MM.1S (cell line): Measurements from ENCODE around the gene MRGPRG.
"Not testable (repeated sequence)": the region's sequence is repeated elsewhere in the genome, so short reads cannot be mapped to it uniquely, and the experiment has no call there.

Source experiments
- DNase-seq: peaks from one replicate; pipeline ENCODE4 v3.0.0-alpha.2; 2015
- H2AFZ ChIP-seq: fragments of 300-600 bp; sonication (generic); 2 replicates; pipeline ENCODE4 v1.6.0; 2016; ENCODE audit warnings: antibody characterized with exemption, low read length
- H3F3A ChIP-seq: fragments of 300-600 bp; sonication (generic); 2 replicates; pipeline ENCODE4 v1.6.1; 2016; ENCODE audit warnings: mild to moderate bottlenecking, antibody characterized with exemption, low read length, moderate library complexity, mixed read lengths; ENCODE audit not compliant: insufficient read depth
- H3K27ac ChIP-seq: fragments of 300-600 bp; sonication (generic); 2 replicates; pipeline ENCODE4 v1.5.1; 2016; ENCODE audit warnings: mild to moderate bottlenecking, low read length
- H3K27me3 ChIP-seq: fragments of 300-600 bp; sonication (generic); replicated peaks from 2 replicates; pipeline ENCODE4 v1.6.0; 2016; ENCODE audit warnings: low read length; ENCODE audit not compliant: insufficient read depth
- H3K36me3 ChIP-seq: fragments of 300-600 bp; sonication (generic); replicated peaks from 2 replicates; pipeline ENCODE4 v1.6.1; 2016; ENCODE audit warnings: mild to moderate bottlenecking, low read length, mixed read lengths; ENCODE audit not compliant: insufficient read depth
- H3K4me1 ChIP-seq: fragments of 300-600 bp; sonication (generic); 2 replicates; pipeline ENCODE4 v1.6.1; 2016; ENCODE audit warnings: low read length, mixed read lengths
- H3K4me2 ChIP-seq: fragments of 300-600 bp; sonication (generic); 2 replicates; pipeline ENCODE4 v1.6.0; 2016; ENCODE audit warnings: low read depth, low read length
- H3K4me3 ChIP-seq: fragments of 300-600 bp; sonication (generic); 2 replicates; pipeline ENCODE4 v1.5.1; 2016; ENCODE audit warnings: low read length, mixed read lengths
- H3K79me2 ChIP-seq: fragments of 300-600 bp; sonication (generic); 2 replicates; pipeline ENCODE4 v1.6.1; 2016; ENCODE audit warnings: mixed run types, low read length, mixed read lengths
- H3K9ac ChIP-seq: fragments of 300-600 bp; sonication (generic); 2 replicates; pipeline ENCODE4 v1.6.1; 2016; ENCODE audit warnings: low read length, mixed read lengths
- H3K9me2 ChIP-seq: fragments of 300-600 bp; sonication (generic); replicated peaks from 2 replicates; pipeline ENCODE4 v1.6.1; 2016; ENCODE audit warnings: mild to moderate bottlenecking, low read length, mixed read lengths; ENCODE audit not compliant: insufficient read depth
- H3K9me3 ChIP-seq: fragments of 300-600 bp; sonication (generic); replicated peaks from 2 replicates; pipeline ENCODE4 v1.6.1; 2016; ENCODE audit warnings: mild to moderate bottlenecking, low read length, mixed read lengths; ENCODE audit not compliant: insufficient read depth
- H4K20me1 ChIP-seq: fragments of 300-600 bp; sonication (generic); 2 replicates; pipeline ENCODE4 v1.6.1; 2016; ENCODE audit warnings: mild to moderate bottlenecking, low read length, moderate library complexity, mixed read lengths; ENCODE audit not compliant: insufficient read depth
- CTCF ChIP-seq: fragments of 300-600 bp; sonication (generic); IDR thresholded peaks from 2 replicates; pipeline ENCODE4 v1.5.1; 2016; ENCODE audit warnings: antibody characterized with exemption, low read length, mixed read lengths
- EZH2 ChIP-seq: fragments of 300-600 bp; sonication (generic); optimal IDR thresholded peaks from 2 replicates; pipeline ENCODE3; 2017; ENCODE audit warnings: low read depth, mild to moderate bottlenecking, antibody characterized with exemption, low read length, mixed read lengths
- EZH2phosphoT487 ChIP-seq: fragments of 300-600 bp; sonication (generic); IDR thresholded peaks from 2 replicates; pipeline ENCODE4 v1.6.1; 2018; ENCODE audit warnings: antibody characterized with exemption, low read length

Gene MRGPRG

GRCh38 chr11:3170044-3170755, 48.4 kb downstream of the MRGPRG start:
- H3K27me3 ChIP-seq = peaks cover 63% of the 10 kb centered on the region
- H3K4me1 ChIP-seq = no peaks in the 10 kb centered on the region
- H4K20me1 ChIP-seq = no peaks in the 10 kb centered on the region
- DNase-seq = no peak
- no peak overlapping the region for H2AFZ ChIP-seq
- TF ChIP-seq CTCF (no peak), EZH2 (no peak)
- no peaks in the 10 kb centered on the region for H3K36me3 ChIP-seq
- H3K9ac ChIP-seq = no peak overlapping the region
- no peaks in the 10 kb centered on the region for H3K79me2 ChIP-seq
- H3K27ac ChIP-seq = no peak overlapping the region
- no peaks in the 10 kb centered on the region for H3K9me3 ChIP-seq
- H3K9me2 ChIP-seq = no peaks in the 10 kb centered on the region
- H3K4me3 ChIP-seq = no peak overlapping the region
- H3F3A ChIP-seq = no peaks in the 10 kb centered on the region
- peak overlapping the region; percentile 49 for H3K4me2 ChIP-seq

GRCh38 chr11:3169255-3170043, 49.2 kb downstream of the MRGPRG start:
- Histone ChIP-seq H3K27ac (no peak overlapping the region), H3F3A (no peaks in the 10 kb centered on the region), H4K20me1 (no peaks in the 10 kb centered on the region), H3K4me1 (no peaks in the 10 kb centered on the region), H3K4me2 (peak overlapping the region; percentile 49), H3K9me2 (no peaks in the 10 kb centered on the region), H3K36me3 (no peaks in the 10 kb centered on the region), H3K9ac (no peak overlapping the region), H3K9me3 (no peaks in the 10 kb centered on the region), H3K4me3 (peak overlapping the region; percentile 23), H3K79me2 (peaks cover 2% of the 10 kb centered on the region; the same call in 1 of the 2 replicates), H2AFZ (peak overlapping the region; percentile 46), H3K27me3 (peaks cover 63% of the 10 kb centered on the region)
- no peak for DNase-seq
- TF ChIP-seq EZH2phosphoT487 (no peak), EZH2 (no peak)

- not testable (repeated sequence) for H3K4me1 ChIP-seq, H3K79me2 ChIP-seq, H3K9me2 ChIP-seq, DNase-seq, H3K9ac ChIP-seq, H3F3A ChIP-seq, H3K27ac ChIP-seq, H3K36me3 ChIP-seq, H3K9me3 ChIP-seq, H4K20me1 ChIP-seq
- Histone ChIP-seq H3K27me3 (peaks cover 63% of the 10 kb centered on the region), H3K4me2 (peak overlapping the region; percentile 49), H3K4me3 (peak overlapping the region; percentile 23), H2AFZ (peak overlapping the region; percentile 46)
Measured at GRCh38 chr11:3168742-3169254, 49.8 kb downstream of the MRGPRG start.
